Erythroblast (primary cell): Measurements from ENCODE around the gene ZNF26.
A peak's percentile ranks its signal among the peaks of the same experiment; 100 is the strongest.
"Not testable (repeated sequence)": the region's sequence is repeated elsewhere in the genome, so short reads cannot be mapped to it uniquely, and the experiment has no call there.

Source experiments
- DNase-seq, 2 experiments: peaks; one replicate each; lab custom pipeline; 2025; lab: John Stamatoyannopoulos, UW
- GATA1 ChIP-seq: IDR thresholded peaks from 2 replicates; pipeline ENCODE4 v1.6.1; 2011; ENCODE audit warnings: low read depth, mild to moderate bottlenecking, control low read depth, low read length, moderate library complexity
- POLR2A ChIP-seq: IDR thresholded peaks from 2 replicates; pipeline ENCODE4 v1.6.1; 2011; ENCODE audit warnings: mild to moderate bottlenecking, low read length

Gene ZNF26

GRCh38 chr12:132986001-132986884 is at the start of gene ZNF26:
Gene ZNF26 (plus strand): TSS chr12:132986367. CDS start chr12:132986841, 474 bp downstream.
- peak; percentile 91 to 93 for DNase-seq
- TF ChIP-seq POLR2A (peak; percentile 80), GATA1 (no peak)

GRCh38 chr12:132936921-132937320 is 49.2 kb upstream of the ZNF26 start:
- not testable (repeated sequence) for DNase-seq

GRCh38 chr12:132937476-132937875 is 48.7 kb upstream of the ZNF26 start:
- DNase-seq = no peak
- TF ChIP-seq GATA1 = no peak
- no peak for TF ChIP-seq POLR2A

- not testable (repeated sequence) for DNase-seq
Measured at GRCh38 chr12:132938807-132939206, 47.4 kb upstream of the ZNF26 start.

GRCh38 chr12:132940071-132940719 is 46.0 kb upstream of the ZNF26 start:
- DNase-seq = no peak
- TF ChIP-seq POLR2A (no peak), GATA1 (no peak)

GRCh38 chr12:132941336-132941954 is 44.7 kb upstream of the ZNF26 start:
- no peak for DNase-seq
- TF ChIP-seq GATA1 = no peak
- no peak for TF ChIP-seq POLR2A

GRCh38 chr12:132942611-132943010 is 43.6 kb upstream of the ZNF26 start:
- TF ChIP-seq POLR2A (no peak), GATA1 (no peak)
- no peak for DNase-seq

GRCh38 chr12:132945806-132946205 is 40.4 kb upstream of the ZNF26 start:
- no peak for TF ChIP-seq GATA1
- TF ChIP-seq POLR2A = no peak
- no peak for DNase-seq

GRCh38 chr12:132946246-132946820 is 39.8 kb upstream of the ZNF26 start:
- no peak for DNase-seq
- TF ChIP-seq GATA1 (no peak), POLR2A (no peak)

GRCh38 chr12:132948146-132949066 is 37.8 kb upstream of the ZNF26 start:
- DNase-seq = no peak
- TF ChIP-seq GATA1 (no peak), POLR2A (no peak)

GRCh38 chr12:132949936-132950837 is 36.0 kb upstream of the ZNF26 start:
- TF ChIP-seq GATA1 (no peak), POLR2A (no peak)
- no peak for DNase-seq
